ENCODE data around the gene KIF4B.
"Not testable (repeated sequence)": the region's sequence is repeated elsewhere in the genome, so short reads cannot be mapped to it uniquely, and the experiment has no call there.

Gene KIF4B

GRCh38 chr5:154986151-154986550 lies 27.4 kb upstream of the KIF4B start:
- POLR2A ChIA-PET: no interaction called here
- no peak for TF ChIP-seq CTCF (IDR thresholded peaks at IDR 0.05; ENCODE audit: control extremely low read depth, extremely low read depth, low read depth, missing control alignments)

GRCh38 chr5:154989626-154990025 lies 23.9 kb upstream of the KIF4B start:
- no peak for TF ChIP-seq CTCF (IDR thresholded peaks at IDR 0.05; ENCODE audit: control extremely low read depth, extremely low read depth, low read depth, missing control alignments)
- POLR2A ChIA-PET: no interaction called here
- no peak for DNase-seq (ENCODE audit: extremely low spot score)
- CTCF ChIA-PET: interaction anchor here (1.2 kb wide), 1 partner anchor 17 kb away, joined by 4 read pairs; no protein-coding TSS in a partner anchor

More at GRCh38 chr5:154986151-154986550, 27.4 kb upstream of the KIF4B start:
- no peak for DNase-seq (ENCODE audit: extremely low spot score)
- CTCF ChIA-PET: interaction anchor here (1.2 kb wide), 1 partner anchor 10 kb away, joined by 3 read pairs; no protein-coding TSS in a partner anchor

- no peak for DNase-seq (ENCODE audit: extremely low spot score)
- ChIA-PET POLR2A (no interaction called here), CTCF (no interaction called here)
- no peak for TF ChIP-seq CTCF (IDR thresholded peaks at IDR 0.05; ENCODE audit: control extremely low read depth, extremely low read depth, low read depth, missing control alignments)
Observed at GRCh38 chr5:154993461-154993860, 20.1 kb upstream of the KIF4B start.

DNA sequence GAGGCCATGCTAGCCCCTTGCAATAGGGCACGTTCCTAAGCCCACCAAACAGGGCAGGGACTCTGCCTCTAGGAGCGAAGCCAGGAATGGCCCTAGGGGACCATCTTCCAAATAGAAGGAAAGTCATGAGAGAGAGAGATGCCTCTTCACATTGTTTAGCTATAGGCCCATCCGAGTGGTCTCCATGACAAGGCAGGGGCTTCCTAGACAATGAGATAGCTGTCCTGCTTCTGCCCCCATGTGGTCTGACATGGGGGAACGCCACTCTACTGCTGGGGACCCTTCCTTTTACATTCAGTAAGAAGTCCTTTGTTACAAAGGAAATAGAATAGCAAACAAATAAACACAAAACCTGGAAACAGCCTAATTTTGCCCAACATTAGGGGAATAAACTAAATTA lies 17.9 kb upstream of the KIF4B start:
- POLR2A ChIA-PET: no interaction called here
- CTCF ChIA-PET: interaction anchor here (0.8 to 2.4 kb wide), 5 partner anchors 9 to 79 kb away, joined by 3 to 10 read pairs (median 3); no protein-coding TSS in a partner anchor
- no peak for DNase-seq (ENCODE audit: extremely low spot score)
- peak; percentile 6 for TF ChIP-seq CTCF (IDR thresholded peaks at IDR 0.05; ENCODE audit: control extremely low read depth, extremely low read depth, low read depth, missing control alignments)

DNA sequence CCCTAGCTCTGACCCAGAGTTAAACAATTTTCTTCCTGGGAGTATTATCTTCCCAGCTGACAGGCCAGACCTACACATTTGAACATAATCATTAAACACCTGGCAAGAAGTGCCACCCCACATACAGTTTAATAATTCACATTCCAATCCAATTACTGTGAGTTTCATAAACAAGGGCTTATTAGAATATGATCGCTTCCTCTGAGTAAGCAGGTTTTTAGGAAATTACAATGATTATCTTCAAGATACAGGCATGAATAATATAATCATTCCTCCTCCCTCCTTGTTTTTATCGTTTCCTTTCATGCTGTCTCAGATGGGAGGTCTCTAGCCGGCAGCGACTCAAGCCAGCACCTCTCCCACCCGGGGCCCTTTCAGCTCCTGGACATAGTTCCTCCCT lies 15.8 kb upstream of the KIF4B start:
- ChIA-PET CTCF (interaction anchor here (0.7 kb wide), 1 partner anchor 13 kb away, joined by 3 read pairs; no protein-coding TSS in a partner anchor), POLR2A (no interaction called here)
- DNase-seq (ENCODE audit: extremely low spot score): no peak
- TF ChIP-seq CTCF (IDR thresholded peaks at IDR 0.05; ENCODE audit: control extremely low read depth, extremely low read depth, low read depth, missing control alignments): no peak

DNA sequence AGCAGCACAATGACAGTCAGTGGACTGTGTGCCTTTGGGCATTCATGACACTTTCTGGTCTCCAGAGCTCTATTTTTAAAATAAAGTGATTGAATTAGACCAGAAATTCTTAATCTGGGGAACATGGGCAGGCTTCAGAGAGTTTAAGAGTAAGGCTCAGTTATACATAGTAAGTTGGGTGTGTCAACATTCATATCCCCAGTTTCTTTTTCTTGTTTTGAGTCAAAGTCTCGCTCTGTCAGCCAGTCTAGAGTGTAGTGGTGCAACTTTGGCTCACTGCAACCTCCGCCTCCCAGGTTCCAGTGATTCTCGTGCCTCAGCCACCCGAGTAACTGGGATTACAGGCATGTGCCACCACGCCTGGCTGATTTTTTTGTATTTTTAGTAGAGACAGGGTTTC lies 13.7 kb upstream of the KIF4B start:
- ChIA-PET CTCF (no interaction called here), POLR2A (no interaction called here)
- DNase-seq (ENCODE audit: extremely low spot score): no peak
- no peak for TF ChIP-seq CTCF (IDR thresholded peaks at IDR 0.05; ENCODE audit: control extremely low read depth, extremely low read depth, low read depth, missing control alignments)

DNA sequence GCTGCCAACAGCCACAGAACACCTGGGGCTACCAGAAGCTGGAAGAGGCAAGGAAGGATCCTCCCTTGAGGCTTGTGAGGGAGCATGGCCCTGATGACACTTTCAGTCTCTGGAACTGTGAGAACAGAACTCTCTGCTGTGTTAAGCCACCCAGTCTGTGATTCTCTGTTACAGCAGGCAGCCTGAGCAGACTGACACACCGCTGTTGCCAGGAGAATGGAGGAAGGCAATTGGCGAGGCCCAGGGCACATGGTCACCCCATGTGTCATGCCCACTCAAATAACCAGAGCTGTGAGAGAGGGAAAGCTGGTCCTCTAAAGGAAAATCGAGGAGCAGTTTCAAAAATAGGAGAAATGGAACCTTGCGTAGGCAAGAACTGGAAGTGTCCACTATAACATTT lies 12.0 kb upstream of the KIF4B start:
- ChIA-PET CTCF (no interaction called here), POLR2A (no interaction called here)
- no peak for DNase-seq (ENCODE audit: extremely low spot score)
- TF ChIP-seq CTCF (IDR thresholded peaks at IDR 0.05; ENCODE audit: control extremely low read depth, extremely low read depth, low read depth, missing control alignments): no peak

DNA sequence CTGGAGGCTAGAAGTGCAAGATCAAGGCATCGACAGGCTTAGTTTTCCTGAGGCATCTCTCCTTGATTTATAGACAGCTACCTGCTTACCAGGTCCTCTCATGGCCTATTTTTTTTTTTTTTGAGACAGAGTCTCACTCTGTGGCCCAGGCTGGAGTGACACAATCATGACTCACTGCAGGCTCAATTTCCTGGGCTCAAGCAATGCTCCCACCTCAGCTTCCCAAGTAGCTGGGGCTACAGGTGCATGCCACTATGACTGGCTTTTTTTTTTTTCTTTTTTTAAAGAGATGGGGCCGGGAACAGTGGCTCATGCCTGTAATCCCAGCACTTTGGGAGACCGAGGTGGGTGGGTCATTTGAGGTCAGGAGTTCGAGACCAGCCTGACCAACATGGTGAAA lies 10.8 kb upstream of the KIF4B start:
- DNase-seq (ENCODE audit: extremely low spot score); CTCF ChIA-PET: not testable (repeated sequence)
- POLR2A ChIA-PET: interaction anchor here (0.7 kb wide), 1 partner anchor 37 kb away, joined by 7 read pairs; no protein-coding TSS in a partner anchor
